GM12872 (cell line): ENCODE results near the gene DR1.

Experiments used
- CTCF ChIP-seq: IDR thresholded peaks from 3 replicates; pipeline ENCODE4 v1.5.1; 2011; ENCODE audit warnings: low read depth, mild to moderate bottlenecking, low read length, moderate library complexity; ENCODE audit not compliant: insufficient read depth

Gene DR1

GRCh38 chr1:93358293-93358692, 12.6 kb downstream of the DR1 start:
- no peak for TF ChIP-seq CTCF

- TF ChIP-seq CTCF, result no peak
Observed at GRCh38 chr1:93360111-93360510, 14.4 kb downstream of the DR1 start.

- TF ChIP-seq CTCF, result no peak
Observed at GRCh38 chr1:93362237-93362636, 16.5 kb downstream of the DR1 start.

GRCh38 chr1:93365813-93366212, 20.1 kb downstream of the DR1 start:
- TF ChIP-seq CTCF, result no peak

GRCh38 chr1:93369734-93370133, 24.0 kb downstream of the DR1 start:
- no peak for TF ChIP-seq CTCF

- TF ChIP-seq CTCF, result no peak
Observed at GRCh38 chr1:93374334-93375106, 28.8 kb downstream of the DR1 start.

- TF ChIP-seq CTCF, result no peak
Observed at GRCh38 chr1:93384656-93385055, 38.9 kb downstream of the DR1 start.
